ENCODE results near the gene NHS.

The NHS gene

DNA sequence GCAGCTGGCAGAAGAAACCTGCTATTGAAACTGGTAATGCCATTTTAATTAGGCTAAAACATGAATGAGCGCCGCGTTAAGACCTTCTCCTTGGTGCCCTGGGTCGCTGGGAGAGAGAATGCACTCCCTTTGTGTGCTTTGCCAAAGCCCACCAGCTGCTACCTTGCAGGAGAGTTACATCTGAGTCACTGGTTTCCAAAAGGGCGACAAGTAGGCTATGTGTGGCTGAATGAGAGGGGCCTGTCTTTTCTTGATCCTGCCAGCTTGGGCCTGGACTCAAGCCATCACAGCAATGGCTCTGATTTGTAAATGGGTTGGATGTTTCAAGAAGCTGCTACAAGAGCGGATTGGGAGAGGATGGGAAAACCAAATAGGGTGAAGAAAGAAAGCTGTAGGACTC is 81.5 kb downstream of the NHS start:
- DNase-seq = no peak

DNA sequence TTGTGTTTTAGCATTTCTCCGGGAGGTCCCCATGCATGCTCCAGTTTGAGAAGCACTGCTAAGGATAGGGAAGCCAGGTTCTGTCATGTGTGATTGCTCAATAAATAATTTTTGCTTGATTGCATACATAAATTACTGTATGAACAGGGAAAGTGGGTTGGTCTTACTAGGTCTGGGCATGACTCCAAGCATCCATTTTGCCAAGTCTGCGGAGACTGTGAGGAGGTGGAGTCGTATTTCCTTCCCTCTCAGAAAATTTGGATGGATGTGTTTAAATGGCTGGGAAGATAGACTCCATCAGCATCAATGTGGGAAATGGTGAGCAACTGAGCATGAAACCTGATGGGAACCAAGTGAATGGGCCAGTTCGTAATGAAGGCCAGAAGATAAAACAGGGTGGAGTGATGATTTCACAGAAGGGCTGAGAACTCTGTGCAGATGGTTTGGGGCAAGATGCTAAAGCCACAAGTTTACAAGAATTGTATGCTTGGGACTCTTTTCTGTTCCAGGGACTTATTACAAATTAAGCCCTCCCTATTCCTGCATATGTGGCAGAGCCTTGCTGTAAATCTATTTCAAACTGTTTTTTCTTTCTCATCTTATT is 84.1 kb downstream of the NHS start:
- no peak for DNase-seq

DNA sequence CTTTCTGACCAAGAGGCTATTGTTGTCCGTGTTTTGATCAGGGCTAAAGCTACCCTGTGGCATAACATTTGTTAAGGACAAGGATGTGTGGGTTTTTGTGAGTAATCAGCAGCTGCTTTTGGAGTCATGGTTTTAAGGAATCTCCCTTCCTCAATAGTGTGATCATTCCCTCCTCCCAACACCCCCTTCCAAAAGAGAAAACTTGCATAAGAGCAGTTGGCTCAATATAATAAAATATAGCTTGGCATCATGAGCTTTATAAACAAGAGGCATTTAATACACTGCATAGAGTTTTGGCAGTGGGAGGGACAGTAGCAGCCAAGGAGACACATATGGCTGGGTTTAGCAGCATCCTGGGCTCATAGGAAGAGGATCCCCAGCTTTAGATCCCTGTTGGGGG is 84.7 kb downstream of the NHS start:
- no peak for DNase-seq

DNA sequence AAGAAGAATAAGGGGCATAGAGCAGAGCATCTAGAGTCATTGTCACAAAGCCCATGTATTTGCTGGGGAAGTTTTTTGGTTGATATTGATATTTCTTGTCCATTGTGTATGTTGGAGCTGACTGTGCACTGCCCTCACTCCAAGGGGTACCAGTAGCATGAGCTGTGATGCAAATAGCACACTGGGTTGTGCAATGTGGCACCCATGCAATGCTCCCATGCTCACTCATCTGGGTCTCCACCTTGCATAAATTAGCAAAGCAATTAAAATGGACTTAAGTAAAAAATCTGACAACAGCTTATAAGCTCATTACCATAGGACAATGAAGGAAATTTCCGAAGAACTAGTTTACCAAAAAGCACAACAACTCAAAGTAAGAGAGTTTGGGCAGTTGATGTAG is 87.9 kb downstream of the NHS start:
- DNase-seq = no peak

DNA sequence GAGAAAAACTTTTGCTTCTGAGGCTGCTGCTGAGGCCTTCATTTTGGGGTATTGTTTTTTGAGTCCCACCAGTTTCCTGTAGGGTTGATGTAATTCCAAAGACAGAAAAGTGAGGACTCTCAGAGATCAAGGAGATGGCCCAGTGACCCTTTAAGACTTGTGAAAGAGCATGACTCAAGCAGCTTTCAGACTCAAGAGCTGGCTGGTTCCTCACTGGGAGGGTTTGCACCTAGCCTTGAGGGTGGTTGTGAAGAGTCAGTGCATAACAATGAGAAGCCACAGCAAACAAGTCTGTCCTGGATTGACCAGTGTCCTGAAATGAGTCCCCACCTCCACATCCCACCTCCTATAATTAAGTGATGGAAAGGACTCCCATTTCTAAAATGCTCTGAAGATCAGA is 89.2 kb downstream of the NHS start:
- no peak for DNase-seq

DNA sequence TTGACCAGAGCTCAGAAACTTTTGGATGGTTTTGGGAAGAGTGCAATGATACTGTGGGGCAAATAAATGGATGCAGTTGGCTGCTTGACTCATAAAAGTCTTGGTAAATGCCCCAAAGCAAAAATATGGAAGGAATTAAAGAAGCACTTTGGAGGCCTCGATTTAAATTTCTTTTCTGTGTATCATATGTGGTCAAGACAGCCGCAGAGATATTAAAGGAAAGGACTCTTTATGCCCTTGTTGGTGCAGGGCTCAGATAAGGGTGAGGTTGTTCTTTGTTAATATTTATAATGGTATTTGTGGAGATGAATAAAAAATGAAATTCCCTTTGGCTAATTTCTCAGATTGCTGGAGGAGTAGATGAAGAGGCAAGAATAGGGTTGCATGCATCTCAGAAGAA is 90.2 kb downstream of the NHS start:
- no peak for DNase-seq

DNA sequence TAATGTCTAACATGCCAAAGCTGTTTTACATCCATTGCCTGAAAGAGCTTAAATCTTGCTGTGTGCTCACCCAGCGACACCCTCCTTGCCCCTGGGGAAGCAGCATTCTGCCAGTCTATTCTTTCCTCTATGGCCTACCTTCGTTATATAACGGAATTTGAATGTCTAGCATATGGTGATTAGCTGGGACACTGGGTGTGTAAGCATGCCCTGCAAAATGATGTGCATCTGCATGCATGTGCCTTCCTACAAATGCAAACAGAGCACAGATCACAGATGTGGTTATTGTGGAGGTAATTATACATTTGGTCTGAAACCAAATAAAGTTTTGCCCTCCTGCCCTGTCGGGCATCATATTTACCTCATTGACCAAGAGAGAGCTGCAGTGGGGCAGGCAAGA is 90.8 kb downstream of the NHS start:
- no peak for DNase-seq

DNA sequence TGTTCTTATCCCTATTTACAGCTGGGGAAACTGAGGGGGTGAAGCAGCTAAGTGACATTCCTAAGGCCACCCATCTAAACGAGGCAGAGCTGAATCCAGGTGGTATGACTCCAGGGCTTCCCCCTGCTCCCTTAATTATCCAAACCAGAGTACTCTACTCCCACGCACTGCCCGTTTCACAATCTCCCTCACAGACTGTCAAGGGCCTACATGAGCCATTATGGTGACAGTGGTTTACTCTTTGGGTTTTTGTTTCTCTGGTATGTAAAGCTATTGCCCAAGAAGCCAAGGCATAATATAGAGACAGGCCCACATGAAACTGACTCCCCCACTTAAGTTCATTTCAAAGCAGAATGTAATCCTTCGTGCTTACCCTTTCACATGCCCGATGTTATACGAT is 95.1 kb downstream of the NHS start:
- no peak for DNase-seq

DNA sequence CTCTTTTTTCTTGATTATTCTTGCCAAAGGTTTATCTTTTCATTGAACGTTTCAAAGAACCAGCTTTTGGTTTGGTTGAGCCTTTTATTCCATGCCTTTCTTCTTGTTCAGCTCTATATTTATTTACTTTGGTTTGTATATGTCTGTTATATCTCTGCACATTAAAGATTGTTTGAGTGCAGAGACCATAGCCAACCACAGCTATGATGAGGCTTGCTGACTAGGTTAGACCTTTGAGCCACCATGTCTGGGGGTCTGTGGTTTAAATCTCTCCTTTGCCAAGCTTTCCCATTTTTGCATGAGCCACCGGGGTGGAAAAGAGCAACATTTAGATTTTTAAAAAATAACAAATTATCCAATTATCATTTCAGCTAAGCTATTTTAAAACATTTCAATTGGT is 96.1 kb downstream of the NHS start:
- DNase-seq = no peak

DNA sequence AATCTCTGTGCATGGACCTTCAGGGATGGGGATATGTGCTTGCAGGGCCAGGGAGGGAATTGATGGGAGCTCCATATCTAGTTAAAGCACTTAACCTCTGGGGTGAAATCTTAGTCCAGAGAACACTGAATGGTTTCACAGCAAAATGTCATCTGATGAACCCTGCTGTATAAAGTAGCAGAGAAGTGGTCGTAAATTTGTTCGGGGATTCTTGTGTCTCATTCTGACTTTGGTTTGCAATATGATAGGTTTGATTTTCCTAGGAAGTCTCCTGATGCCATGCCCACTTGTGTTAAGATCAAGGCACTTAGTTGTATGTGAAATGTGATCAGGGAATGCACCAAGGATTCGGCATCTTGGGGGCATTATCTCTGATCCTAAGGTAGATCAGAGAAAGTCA is 96.9 kb downstream of the NHS start:
- no peak for DNase-seq

DNA sequence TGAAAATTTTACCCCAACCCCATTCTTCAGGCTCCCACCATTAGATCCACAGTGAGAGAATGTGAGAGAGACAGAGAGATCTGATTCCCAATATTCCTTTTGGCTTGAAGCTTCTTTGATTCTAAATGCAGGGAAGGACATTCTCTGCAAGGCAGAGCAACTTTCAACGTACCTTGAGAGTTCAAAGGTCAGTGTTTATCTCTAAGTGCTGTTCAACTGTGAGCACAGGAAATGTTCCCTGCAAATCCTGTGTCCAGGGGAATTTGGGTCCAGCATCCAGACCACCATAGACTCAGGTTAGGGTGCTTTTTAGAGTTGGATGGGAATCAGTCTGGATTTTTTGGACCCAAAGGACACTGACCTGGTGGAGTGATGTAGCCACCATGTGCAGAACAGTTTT is 97.4 kb downstream of the NHS start:
- no peak for DNase-seq

DNA sequence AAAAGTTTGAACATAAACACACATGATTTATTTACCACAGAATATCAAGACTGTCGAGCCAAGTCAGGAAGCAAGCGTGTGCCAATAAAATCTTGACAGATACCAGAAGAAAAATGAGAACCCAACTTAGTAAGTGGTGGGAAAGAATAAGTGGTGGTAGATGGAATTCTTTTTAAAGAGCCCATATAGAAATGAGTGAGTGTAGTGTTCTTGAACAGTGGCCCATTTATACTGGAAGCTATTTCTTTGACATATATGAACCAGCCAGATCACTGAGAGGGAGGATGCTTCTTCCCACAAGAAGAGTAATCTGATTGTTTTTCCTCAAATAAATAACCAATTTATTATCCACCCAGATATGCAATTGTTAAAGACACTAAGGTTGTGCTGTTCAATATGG is 98.0 kb downstream of the NHS start:
- no peak for DNase-seq

DNA sequence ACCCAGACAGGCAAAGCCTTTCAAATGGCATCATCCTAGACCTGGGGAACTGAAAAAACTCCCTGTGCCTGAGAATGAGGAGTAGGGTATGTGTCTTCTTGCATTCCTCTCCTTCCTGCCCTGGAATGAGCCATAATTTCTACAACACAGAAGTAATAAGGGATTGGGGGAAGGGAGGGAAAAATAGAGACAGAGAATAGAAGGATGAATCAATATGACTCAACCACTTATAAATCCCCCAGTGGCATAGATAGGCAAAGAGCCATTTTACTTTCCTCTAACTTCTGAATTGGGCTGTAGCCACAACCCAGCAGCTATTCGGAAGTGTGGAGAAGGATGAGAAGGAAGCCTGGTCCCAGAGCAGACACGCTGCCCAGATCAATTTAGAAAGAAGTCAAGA is 99.9 kb downstream of the NHS start:
- DNase-seq = no peak

DNA sequence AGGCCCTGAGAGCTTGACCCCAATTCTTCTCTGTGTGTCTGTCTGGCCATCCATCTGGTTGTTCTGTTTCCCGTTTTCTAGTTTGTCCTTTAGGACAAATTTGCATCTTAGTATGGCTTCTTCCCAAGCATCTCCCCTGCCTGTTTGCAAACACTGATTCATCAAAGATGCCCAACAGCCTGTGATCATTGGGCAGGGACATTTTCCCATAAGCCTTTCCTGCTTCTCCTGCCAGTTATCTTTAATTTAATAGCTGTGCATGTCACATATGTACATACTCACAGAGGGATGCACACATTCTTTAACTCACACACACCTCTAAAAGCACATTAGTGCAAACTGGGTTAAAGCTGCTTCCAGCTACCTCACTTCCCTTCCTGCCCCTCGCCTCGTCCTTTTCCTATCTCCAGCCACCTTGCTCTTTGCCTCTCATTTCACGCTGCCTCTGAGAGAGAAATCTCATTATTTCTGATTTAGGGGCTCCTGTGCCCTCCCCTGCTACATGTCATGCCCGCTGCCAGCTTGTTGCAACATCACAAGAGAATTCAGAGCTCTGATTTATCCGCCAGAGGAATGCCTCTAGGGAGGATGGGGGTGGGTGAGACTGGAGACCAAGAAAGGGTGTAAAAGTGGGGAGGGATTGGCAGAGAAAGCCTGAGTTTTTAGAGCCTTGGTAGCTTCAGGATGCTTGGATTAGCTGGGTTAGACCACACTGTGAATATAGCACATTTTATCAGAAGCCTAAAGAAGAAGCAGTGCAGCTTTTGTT is 100.6 kb downstream of the NHS start:
- no peak for DNase-seq

DNA sequence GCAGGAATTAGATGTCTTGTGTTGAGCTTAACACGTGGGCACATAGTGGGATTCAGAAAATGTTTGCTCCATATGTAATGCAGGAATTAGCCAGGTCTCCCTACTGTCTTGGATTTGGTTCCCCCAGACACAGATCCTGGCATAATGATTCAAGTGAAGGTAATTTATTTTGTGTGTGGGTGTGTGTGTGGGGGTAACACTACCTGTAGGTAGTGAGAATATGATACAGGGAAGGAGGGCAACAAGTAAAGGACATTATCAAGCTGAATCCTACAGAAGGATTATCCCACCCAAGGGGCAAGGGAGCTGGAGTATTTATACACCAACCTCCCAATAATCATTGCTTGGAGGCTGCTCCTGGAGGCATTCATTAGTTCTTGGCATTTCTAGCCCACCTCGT is 101.4 kb downstream of the NHS start:
- DNase-seq = no peak

DNA sequence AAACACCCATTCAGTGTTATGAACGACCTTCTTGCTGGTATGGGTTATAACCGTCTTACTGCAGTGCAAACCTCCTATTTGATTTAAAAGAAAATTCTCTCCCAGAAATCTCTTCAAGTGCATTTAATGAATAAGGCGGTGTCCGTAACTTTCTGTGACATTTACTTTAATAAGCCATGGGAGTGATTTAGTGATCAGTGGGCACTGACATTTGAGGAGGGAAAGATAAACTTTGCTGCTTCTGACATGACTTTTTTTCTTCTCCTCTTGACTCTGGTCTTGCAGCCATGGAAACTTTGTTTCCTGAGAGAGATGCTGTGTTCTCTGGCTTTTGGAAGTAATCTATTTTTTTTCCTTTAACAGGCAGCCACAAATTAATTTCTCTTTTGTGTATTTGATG is 106.1 kb downstream of the NHS start:
- no peak for DNase-seq

DNA sequence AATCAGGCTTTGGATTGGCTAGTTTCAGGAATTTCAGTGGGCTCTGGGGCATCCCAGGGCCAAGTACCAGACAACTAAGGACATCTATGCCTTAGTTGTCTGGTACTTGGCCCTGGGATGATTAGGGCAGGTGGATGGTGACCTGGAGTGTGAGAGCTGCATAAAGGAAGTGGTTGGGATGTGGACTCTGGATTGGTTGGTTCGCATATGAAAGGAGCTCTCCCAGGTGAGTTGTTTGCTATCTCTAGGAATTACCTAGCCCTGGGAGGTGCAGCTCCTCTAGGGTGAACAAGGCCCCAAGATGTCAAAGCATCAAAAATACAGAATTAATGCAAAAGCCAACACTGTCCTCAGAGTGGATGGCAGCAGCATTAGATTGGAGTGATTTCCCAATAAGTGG is 109.6 kb downstream of the NHS start:
- no peak for DNase-seq

DNA sequence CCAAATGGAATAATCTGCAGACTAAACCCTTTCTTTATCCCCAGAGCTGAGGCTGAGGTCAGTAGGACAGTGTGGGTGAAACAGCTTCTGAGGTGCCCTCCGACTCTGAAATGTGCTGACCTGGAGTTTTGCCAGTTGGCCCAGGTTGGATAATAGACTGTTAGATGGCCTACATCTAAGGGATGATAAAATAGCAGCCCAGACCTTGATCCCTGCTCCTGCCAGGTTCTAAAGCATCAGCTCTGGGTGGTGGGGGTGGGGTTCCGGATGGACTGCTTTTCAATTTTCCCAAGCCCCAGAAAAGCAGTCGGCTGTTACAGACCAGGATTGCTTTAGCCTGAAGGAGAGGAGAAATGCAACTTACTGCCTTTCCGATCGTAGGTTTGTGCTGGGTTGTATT is 110.4 kb downstream of the NHS start:
- no peak for DNase-seq

DNA sequence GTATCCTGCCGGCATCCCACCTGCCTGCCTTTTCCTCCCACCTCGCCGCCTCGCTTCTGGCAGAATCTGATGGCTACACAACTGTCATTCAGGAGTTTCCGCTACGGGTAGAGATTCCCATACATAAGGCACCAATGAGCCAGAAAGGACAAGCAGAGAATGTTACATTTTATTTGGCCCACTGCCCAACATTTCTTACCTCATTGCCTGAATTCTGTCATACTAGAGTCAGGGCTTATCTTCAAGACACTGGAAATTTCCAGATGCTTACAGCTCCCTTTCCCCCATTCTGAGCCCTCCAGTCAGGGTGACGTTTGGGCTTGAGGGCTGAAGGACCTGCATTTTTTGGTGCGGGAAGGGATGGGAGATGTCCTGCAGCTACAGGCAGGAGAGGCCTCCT is 113.0 kb downstream of the NHS start:
- no peak for DNase-seq

DNA sequence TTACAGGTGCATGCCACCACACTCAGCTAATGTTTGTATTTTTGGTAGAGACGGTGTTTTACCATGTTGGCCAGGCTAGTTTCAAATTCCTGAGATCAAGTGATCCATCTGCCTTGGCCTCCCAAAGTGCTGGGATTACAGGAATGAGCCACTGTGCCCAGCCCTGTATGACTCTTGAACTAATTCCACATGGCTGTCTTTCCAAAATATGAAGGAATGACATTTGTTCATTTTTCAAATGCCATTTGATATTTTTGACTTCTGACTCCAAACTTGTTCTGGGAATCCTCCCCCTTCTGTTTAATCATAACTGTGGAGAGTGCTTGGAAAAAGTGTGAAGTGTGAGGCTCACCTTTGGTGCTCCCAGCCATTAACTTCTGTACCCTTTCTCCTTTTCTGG is 119.2 kb downstream of the NHS start:
- DNase-seq = no peak

DNA sequence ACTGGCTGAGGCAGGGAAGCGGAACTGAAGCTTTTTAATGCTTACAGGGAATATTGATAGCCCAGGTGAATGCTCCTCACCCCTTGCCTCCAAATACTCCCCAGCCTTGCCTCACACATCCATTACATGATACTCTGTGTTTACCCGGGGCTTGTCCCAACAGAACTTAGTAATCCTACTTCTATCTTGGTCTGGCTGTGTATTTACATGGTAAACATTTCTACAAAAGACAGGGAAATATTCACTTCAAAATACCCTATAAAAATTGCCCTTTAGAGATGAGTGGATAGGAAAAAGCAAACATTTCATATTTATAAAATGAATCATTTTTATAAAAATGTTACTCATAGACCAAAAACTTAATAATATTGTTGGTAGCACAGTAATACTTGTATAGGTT is 120.1 kb downstream of the NHS start:
- no peak for DNase-seq

DNA sequence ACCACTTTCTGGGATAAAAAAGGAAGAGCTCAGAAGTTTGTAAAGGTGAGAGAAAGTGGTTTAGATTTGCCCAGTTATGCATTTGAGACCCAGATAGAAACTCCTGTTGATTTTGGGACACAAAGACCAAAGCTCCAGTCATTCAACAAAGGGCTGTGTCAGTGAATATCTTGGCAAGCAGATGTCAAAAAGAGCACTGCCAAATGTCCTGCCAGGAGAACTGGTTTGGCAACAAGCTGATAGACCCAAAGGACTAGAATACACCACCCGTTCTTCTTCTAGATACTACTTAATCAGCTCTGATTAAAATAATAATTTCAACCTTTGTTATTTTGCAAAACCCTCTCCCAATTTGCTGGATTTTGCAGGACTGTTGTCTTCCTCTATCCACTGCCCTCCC is 121.4 kb downstream of the NHS start:
- DNase-seq = no peak

DNA sequence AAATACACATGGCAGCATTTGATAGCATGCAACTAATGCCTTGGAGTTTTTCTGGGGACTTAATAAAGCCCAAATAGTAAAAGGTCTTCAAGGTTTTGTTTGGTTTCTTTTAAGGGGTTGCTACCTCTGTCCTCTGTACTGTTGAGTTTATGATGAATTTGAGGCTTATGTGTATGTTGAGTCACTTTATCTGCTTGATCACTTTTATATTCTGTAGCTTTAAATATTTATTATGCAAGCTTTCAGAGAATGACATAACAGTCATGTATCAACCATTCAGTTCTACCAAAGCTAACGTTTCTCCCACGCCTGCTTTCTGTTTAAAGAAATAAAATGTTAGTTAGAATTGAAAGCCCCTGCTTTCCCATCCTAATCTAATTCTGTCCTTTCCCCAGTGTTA is 122.2 kb downstream of the NHS start:
- no peak for DNase-seq

DNA sequence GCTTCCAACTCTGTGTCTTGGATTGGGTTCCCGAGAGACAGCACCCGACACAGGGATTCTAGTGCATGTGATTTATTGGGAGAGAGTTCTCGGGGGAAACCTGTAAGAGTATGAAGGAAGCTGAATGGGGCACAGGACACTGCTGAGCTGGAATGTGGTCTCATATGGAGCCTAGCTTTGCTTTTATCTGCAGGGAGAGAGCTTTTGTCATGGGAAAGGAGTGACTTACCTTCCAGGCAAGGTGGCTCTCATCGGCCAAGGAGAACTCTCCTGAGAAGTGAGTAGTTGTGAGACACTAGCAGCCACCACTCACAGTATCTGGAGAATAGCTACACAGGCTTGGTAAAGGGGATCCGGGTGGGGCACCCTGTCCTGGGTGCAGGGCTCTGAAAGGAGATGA is 124.5 kb downstream of the NHS start:
- DNase-seq = no peak

DNA sequence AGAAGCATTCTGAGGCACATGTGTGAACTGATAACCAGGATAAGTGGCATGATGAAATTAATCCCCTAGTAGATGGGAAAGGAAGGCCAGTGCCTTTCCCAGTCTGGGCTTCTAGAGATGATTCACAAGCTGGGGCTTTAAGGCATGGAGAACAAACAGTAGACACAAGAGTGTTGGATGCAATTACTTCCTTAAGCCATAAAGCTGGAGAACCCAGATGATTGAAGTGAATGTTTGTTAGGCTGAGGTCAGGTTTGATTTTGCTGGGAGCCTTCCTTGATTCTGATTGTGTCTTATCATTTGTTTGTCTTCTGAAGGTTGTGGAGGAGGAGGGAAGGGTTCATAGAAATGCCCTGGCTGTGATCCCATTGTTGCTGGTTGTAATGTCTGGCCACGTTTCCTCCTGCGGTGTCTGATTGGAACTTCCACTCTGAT is 125.2 kb downstream of the NHS start:
- no peak for DNase-seq

All from activated CD4-positive, alpha-beta T cell treated with anti-CD3 and anti-CD28 coated beads for 4 hours (primary cell).